DOHH2 (cell line): ENCODE data around the gene TMEM95.
A peak's percentile ranks its signal among the peaks of the same experiment; 100 is the strongest.

Source experiments
- H3F3A ChIP-seq: fragments of 200-600 bp; sonication (generic), shearing (Covaris generic); 2 replicates; pipeline ENCODE4 v1.6.0; 2016; ENCODE audit warnings: antibody characterized with exemption, mild to moderate bottlenecking; ENCODE audit not compliant: control insufficient read depth, insufficient read depth
- H3K27ac ChIP-seq: fragments of 200-600 bp; sonication (generic); 2 replicates; pipeline ENCODE4 v1.5.1; 2014; ENCODE audit warnings: low read depth, mild to moderate bottlenecking, low read length, moderate library complexity
- H3K27me3 ChIP-seq: fragments of 200-600 bp; sonication (generic); 2 replicates; pipeline ENCODE4 v1.6.1; 2014; ENCODE audit warnings: mild to moderate bottlenecking, low read length, mixed read lengths; ENCODE audit not compliant: control insufficient read depth
- H3K36me3 ChIP-seq: fragments of 200-600 bp; sonication (generic); 2 replicates; pipeline ENCODE4 v1.6.1; 2014; ENCODE audit warnings: mild to moderate bottlenecking, low read length, moderate library complexity, mixed read lengths; ENCODE audit not compliant: control insufficient read depth
- H3K4me1 ChIP-seq: fragments of 200-600 bp; sonication (generic); 2 replicates; pipeline ENCODE4 v1.6.1; 2014; ENCODE audit warnings: mild to moderate bottlenecking, low read length, mixed read lengths; ENCODE audit not compliant: control insufficient read depth
- H3K4me2 ChIP-seq: fragments of 200-600 bp; sonication (generic); 2 replicates; pipeline ENCODE4 v1.6.0; 2014; ENCODE audit warnings: mild to moderate bottlenecking, low read length, moderate library complexity
- H3K4me3 ChIP-seq: fragments of 200-600 bp; sonication (generic); 2 replicates; pipeline ENCODE4 v1.5.1; 2014; ENCODE audit warnings: mild to moderate bottlenecking, low read length, mixed read lengths
- H3K79me2 ChIP-seq: fragments of 200-600 bp; sonication (generic); 2 replicates; pipeline ENCODE4 v1.6.1; 2014; ENCODE audit warnings: mild to moderate bottlenecking, low read length, mixed read lengths; ENCODE audit not compliant: control insufficient read depth
- H3K9me2 ChIP-seq: fragments of 200-600 bp; sonication (generic); replicated peaks from 2 replicates; pipeline ENCODE4 v1.6.1; 2014; ENCODE audit warnings: mild to moderate bottlenecking, low read length, mixed read lengths; ENCODE audit not compliant: control insufficient read depth
- H3K9me3 ChIP-seq: fragments of 200-600 bp; sonication (generic); 2 replicates; pipeline ENCODE4 v1.6.1; 2014; ENCODE audit warnings: antibody characterized with exemption, low read length, mixed read lengths; ENCODE audit not compliant: control insufficient read depth, insufficient read depth
- H4K20me1 ChIP-seq: fragments of 200-600 bp; sonication (generic); 2 replicates; pipeline ENCODE4 v1.6.0; 2014; ENCODE audit warnings: low read depth, mild to moderate bottlenecking, antibody characterized with exemption, low read length, moderate library complexity; ENCODE audit not compliant: control insufficient read depth, insufficient read depth
- CTCF ChIP-seq: fragments of 200-600 bp; sonication (generic); IDR thresholded peaks from one replicate; pipeline ENCODE4 v1.5.1; 2014; ENCODE audit warnings: antibody characterized with exemption, mild to moderate bottlenecking, low read depth, low read length; ENCODE audit not compliant: poor library complexity, severe bottlenecking
- EZH2phosphoT487 ChIP-seq: fragments of 200-600 bp; sonication (generic); IDR thresholded peaks from 2 replicates; pipeline ENCODE4 v1.6.1; 2017; ENCODE audit warnings: borderline replicate concordance, mild to moderate bottlenecking, antibody characterized with exemption, low read length, moderate library complexity, mixed read lengths

The TMEM95 gene

GRCh38 chr17:7356072-7356549 lies 1.2 kb downstream of the TMEM95 start:
- Histone ChIP-seq H3K4me1 (peaks cover 19% of the 10 kb centered on the region), H3K79me2 (no peaks in the 10 kb centered on the region), H3K27me3 (no peaks in the 10 kb centered on the region), H3K4me2 (peak overlapping the region; percentile 34), H3K9me2 (no peaks in the 10 kb centered on the region), H3K36me3 (peaks cover 1% of the 10 kb centered on the region), H3K9me3 (no peaks in the 10 kb centered on the region), H3F3A (0 out of 2 replicates have a peak, but pooled peaks cover 3% of the 10 kb centered on the region), H3K4me3 (no peak overlapping the region), H3K27ac (no peak overlapping the region), H4K20me1 (no peaks in the 10 kb centered on the region)
- TF ChIP-seq CTCF (peak; percentile 92), EZH2phosphoT487 (no peak)

GRCh38 chr17:7356756-7357155 lies 1.8 kb downstream of the TMEM95 start:
- no peaks in the 10 kb centered on the region for H3K9me3 ChIP-seq
- H3K27me3 ChIP-seq: no peaks in the 10 kb centered on the region
- H3K4me3 ChIP-seq: no peak overlapping the region
- no peaks in the 10 kb centered on the region for H4K20me1 ChIP-seq
- no peaks in the 10 kb centered on the region for H3K36me3 ChIP-seq
- H3K27ac ChIP-seq: no peak overlapping the region
- peaks cover 14% of the 10 kb centered on the region for H3K4me1 ChIP-seq
- no peaks in the 10 kb centered on the region for H3K79me2 ChIP-seq
- no peak overlapping the region for H3K4me2 ChIP-seq
- no peak for TF ChIP-seq CTCF
- TF ChIP-seq EZH2phosphoT487: no peak
- 0 out of 2 replicates have a peak, but pooled peaks cover 3% of the 10 kb centered on the region for H3F3A ChIP-seq
- no peaks in the 10 kb centered on the region for H3K9me2 ChIP-seq

- H3K4me3 ChIP-seq: no peak overlapping the region
- no peak overlapping the region for H3K27ac ChIP-seq
- no peaks in the 10 kb centered on the region for H3K27me3 ChIP-seq
- H3K36me3 ChIP-seq: no peaks in the 10 kb centered on the region
- no peaks in the 10 kb centered on the region for H4K20me1 ChIP-seq
- 0 out of 2 replicates have a peak, but pooled peaks cover 3% of the 10 kb centered on the region for H3F3A ChIP-seq
- peaks cover 10% of the 10 kb centered on the region for H3K4me1 ChIP-seq
- no peak overlapping the region for H3K4me2 ChIP-seq
- H3K9me2 ChIP-seq: no peaks in the 10 kb centered on the region
- no peaks in the 10 kb centered on the region for H3K9me3 ChIP-seq
- TF ChIP-seq EZH2phosphoT487 (no peak), CTCF (no peak)
- no peaks in the 10 kb centered on the region for H3K79me2 ChIP-seq
Measured at GRCh38 chr17:7357381-7357780, 2.4 kb downstream of the TMEM95 start.
